ENCODE measurements around the gene NCOA3.

Gene NCOA3

GRCh38 chr20:47475419-47476044, 26.2 kb upstream of the NCOA3 start:
- no peak for ATAC-seq
- TF ChIP-seq PATZ1 (CRISPR knock-in tag; IDR thresholded peaks at IDR 0.05; ENCODE audit: borderline replicate concordance) (no peak), OSR1 (CRISPR knock-in tag; IDR thresholded peaks at IDR 0.05) (no peak), ZNF8 (CRISPR knock-in tag; IDR thresholded peaks at IDR 0.05) (no peak), CSRNP3 (CRISPR knock-in tag; IDR thresholded peaks at IDR 0.05) (no peak), ZFP3 (CRISPR knock-in tag; IDR thresholded peaks at IDR 0.05) (no peak), TOX (CRISPR knock-in tag; IDR thresholded peaks at IDR 0.05; ENCODE audit: borderline replicate concordance) (no peak), GLIS3 (CRISPR knock-in tag; IDR thresholded peaks at IDR 0.05) (no peak), ZNF70 (CRISPR knock-in tag; IDR thresholded peaks at IDR 0.05) (no peak), PPARA (CRISPR knock-in tag; IDR thresholded peaks at IDR 0.05; ENCODE audit: borderline replicate concordance) (no peak), BACH2 (CRISPR knock-in tag; IDR thresholded peaks at IDR 0.05; ENCODE audit: borderline replicate concordance) (no peak), ISL1 (CRISPR knock-in tag; IDR thresholded peaks at IDR 0.05) (no peak), ZC3H10 (CRISPR knock-in tag; IDR thresholded peaks at IDR 0.05) (no peak), CREB5 (CRISPR knock-in tag; IDR thresholded peaks at IDR 0.05; ENCODE audit: low read depth) (no peak), POU6F1 (CRISPR knock-in tag; IDR thresholded peaks at IDR 0.05; ENCODE audit: borderline replicate concordance, low read depth) (no peak), RARB (CRISPR knock-in tag; IDR thresholded peaks at IDR 0.05) (no peak), ZFP30 (CRISPR knock-in tag; IDR thresholded peaks at IDR 0.05) (no peak), ESRRG (CRISPR knock-in tag; IDR thresholded peaks at IDR 0.05) (no peak)

- no peak for ATAC-seq
- TF ChIP-seq ISL1 (CRISPR knock-in tag; IDR thresholded peaks at IDR 0.05) (no peak), ESRRG (CRISPR knock-in tag; IDR thresholded peaks at IDR 0.05) (no peak), GLIS3 (CRISPR knock-in tag; IDR thresholded peaks at IDR 0.05) (no peak), TSHZ2 (CRISPR knock-in tag; IDR thresholded peaks at IDR 0.05) (no peak), CSDC2 (CRISPR knock-in tag; IDR thresholded peaks at IDR 0.05) (no peak), OSR1 (CRISPR knock-in tag; IDR thresholded peaks at IDR 0.05) (no peak), PPARA (CRISPR knock-in tag; IDR thresholded peaks at IDR 0.05; ENCODE audit: borderline replicate concordance) (no peak), PATZ1 (CRISPR knock-in tag; IDR thresholded peaks at IDR 0.05; ENCODE audit: borderline replicate concordance) (no peak), TOX (CRISPR knock-in tag; IDR thresholded peaks at IDR 0.05; ENCODE audit: borderline replicate concordance) (no peak), CSRNP3 (CRISPR knock-in tag; IDR thresholded peaks at IDR 0.05) (no peak), ARNTL (CRISPR knock-in tag; IDR thresholded peaks at IDR 0.05; ENCODE audit: borderline replicate concordance, low read depth) (no peak), POU6F1 (CRISPR knock-in tag; IDR thresholded peaks at IDR 0.05; ENCODE audit: borderline replicate concordance, low read depth) (no peak), ZFP30 (CRISPR knock-in tag; IDR thresholded peaks at IDR 0.05) (no peak)
Measured at GRCh38 chr20:47476452-47476851, 25.2 kb upstream of the NCOA3 start.
